Measurements from ENCODE around the gene STARD7.
"Not testable (repeated sequence)": the region's sequence is repeated elsewhere in the genome, so short reads cannot be mapped to it uniquely, and the experiment has no call there.

Gene STARD7

GRCh38 chr2:96233880-96234316 lies 25.3 kb upstream of the STARD7 start:
- DNase-seq: no peak

- no peak for DNase-seq
Observed at GRCh38 chr2:96233436-96233835, 24.8 kb upstream of the STARD7 start.

GRCh38 chr2:96231316-96231715 lies 22.7 kb upstream of the STARD7 start:
- DNase-seq: no peak

- no peak for DNase-seq
Observed at GRCh38 chr2:96225016-96225533, 16.4 kb upstream of the STARD7 start.

- not testable (repeated sequence) for DNase-seq
Observed at GRCh38 chr2:96221106-96221505, 12.5 kb upstream of the STARD7 start.

- DNase-seq: not testable (repeated sequence)
Observed at GRCh38 chr2:96219959-96220358, 11.3 kb upstream of the STARD7 start.

GRCh38 chr2:96218508-96219131 lies 10.0 kb upstream of the STARD7 start:
- no peak for DNase-seq

GRCh38 chr2:96214554-96214953 lies 5.9 kb upstream of the STARD7 start:
- DNase-seq: no peak

- DNase-seq: no peak
Observed at GRCh38 chr2:96213379-96213778, 4.8 kb upstream of the STARD7 start.

- DNase-seq: no peak
Observed at GRCh38 chr2:96212339-96212738, 3.7 kb upstream of the STARD7 start.

- DNase-seq: no peak
Observed at GRCh38 chr2:96209729-96210085, 1.1 kb upstream of the STARD7 start.

GRCh38 chr2:96209011-96209728 lies 543 bp upstream of the STARD7 start:
- no peak for DNase-seq

- no peak for DNase-seq
Observed at GRCh38 chr2:96207774-96208142, 869 bp downstream of the STARD7 start.

GRCh38 chr2:96207073-96207773 lies 1.4 kb downstream of the STARD7 start:
- no peak for DNase-seq

GRCh38 chr2:96205888-96206287 lies 2.7 kb downstream of the STARD7 start:
- DNase-seq: no peak

- no peak for DNase-seq
Observed at GRCh38 chr2:96204836-96205624, 3.6 kb downstream of the STARD7 start.

- no peak for DNase-seq
Observed at GRCh38 chr2:96203130-96204028, 5.2 kb downstream of the STARD7 start.

GRCh38 chr2:96202152-96202854 lies 6.3 kb downstream of the STARD7 start:
- DNase-seq: no peak

- no peak for DNase-seq
Observed at GRCh38 chr2:96201338-96201737, 7.3 kb downstream of the STARD7 start.

- no peak for DNase-seq
Observed at GRCh38 chr2:96198921-96199320, 9.7 kb downstream of the STARD7 start.

- DNase-seq: no peak
Observed at GRCh38 chr2:96197546-96198255, 10.9 kb downstream of the STARD7 start.
